ENCODE results near the gene BBS1.
"Not testable (repeated sequence)": the region's sequence is repeated elsewhere in the genome, so short reads cannot be mapped to it uniquely, and the experiment has no call there.

The BBS1 gene

DNA sequence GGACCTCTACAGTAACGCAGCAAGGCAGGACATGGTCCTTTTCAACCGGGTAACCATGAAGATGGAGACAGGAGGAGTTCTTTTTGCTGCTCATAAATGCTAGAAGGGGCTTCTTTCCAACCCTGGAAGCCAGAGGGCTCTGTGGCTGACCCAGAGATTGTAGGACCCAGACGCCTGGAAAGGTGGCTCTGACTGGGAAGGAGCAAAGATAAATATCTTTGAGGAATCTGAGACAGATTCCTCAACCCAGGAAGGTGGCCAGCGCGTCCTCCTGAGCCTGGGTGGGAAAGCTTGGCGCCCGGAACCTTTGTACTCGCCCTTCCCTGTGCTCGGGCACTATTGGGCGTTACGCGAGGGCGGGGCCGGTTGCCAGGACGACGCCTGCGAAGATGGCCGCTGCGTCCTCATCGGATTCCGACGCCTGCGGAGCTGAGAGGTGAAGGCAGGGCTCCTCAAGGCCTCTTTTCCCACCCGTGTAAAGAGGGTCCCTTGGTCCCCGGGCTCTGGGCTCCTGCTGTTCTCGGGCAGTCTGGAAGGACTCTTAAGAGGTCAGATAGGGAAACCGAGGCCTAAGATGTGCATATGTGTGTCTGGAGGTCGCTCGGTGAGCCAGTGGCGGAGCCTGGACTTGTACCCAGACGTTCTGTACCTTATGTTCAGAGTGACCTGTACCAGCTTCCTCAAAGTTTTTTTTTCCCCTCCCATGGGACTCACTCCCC is at the start of gene BBS1:
Gene BBS1, plus strand, starts transcription at position 365 of the 719 bp plus-strand sequence. Its CDS starts 25 bp downstream, at position 390.
- peak; percentile 35 to 61 for DNase-seq

DNA sequence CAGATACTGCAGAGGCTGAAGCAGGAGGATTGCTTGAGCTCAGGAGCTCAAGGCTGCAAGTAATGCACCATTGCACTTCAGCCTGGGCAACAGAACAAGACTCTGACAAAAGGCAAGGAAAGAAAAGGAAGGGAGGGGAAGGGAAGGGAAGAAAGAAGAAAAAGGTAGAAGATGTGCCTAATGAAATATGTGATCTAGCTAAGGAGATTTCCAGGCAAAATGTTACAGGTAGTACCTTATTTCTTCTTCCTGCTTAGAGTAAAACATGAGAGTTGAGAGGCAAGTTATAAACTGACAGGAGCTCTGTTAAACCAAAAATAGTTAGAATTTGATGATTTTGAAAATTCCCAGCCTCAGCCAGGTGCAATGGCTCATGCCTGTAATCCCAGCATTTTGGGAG is 48.4 kb upstream of the BBS1 start:
- no peak for DNase-seq

DNA sequence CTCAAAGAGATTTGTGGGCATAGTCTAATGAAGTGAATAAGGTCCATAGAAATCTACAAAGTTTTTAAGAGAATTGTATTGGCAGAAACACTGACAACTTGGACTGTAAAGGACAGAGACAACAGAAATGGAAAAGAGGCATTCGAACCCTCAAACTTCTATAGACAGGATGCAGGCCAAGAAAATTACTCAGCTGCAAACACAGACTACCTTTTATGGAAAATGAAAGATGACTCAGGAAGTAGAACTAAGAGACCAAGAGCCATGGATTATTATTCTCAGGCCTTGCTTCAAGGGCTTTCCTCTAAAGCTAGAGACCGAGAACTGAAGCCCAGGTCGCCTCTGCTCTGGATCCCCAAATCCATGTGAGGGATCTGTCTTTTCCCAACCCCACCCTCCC is 47.5 kb upstream of the BBS1 start:
- no peak for DNase-seq

DNA sequence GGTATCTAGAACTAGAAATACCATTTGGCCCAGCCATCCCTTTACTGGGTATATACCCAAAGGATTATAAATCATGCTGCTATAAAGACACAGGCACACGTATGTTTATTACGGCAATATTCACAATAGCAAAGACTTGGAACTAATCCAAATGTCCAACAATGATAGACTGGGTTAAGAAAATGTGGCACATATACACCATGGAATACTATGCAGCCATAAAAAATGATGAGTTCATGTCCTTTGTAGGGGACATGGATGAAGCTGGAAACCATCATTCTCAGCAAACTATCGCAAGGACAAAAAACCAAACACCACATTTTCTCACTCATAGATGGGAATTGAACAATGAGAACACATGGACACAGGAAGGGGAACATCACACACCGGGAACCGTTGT is 46.3 kb upstream of the BBS1 start:
- not testable (repeated sequence) for DNase-seq

DNA sequence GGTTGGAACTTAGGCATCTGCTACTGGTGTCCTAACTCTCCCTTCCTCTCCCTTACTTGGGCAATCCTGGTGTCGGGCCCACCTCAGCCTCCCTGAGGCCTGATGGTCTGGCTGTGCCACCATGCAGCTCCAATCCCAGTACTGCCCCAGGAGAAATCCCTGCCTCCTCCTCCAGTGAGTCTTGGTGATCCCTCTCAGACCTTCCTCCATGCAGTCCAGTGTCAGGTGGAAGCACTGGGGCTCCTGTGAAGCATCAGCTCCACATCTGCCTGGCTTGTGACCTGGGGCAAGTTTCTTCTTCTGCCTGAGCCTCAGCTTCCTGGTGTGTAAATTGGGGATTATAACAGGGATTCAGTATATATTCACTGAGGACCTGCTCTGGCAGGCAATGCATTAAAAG is 45.5 kb upstream of the BBS1 start:
- DNase-seq = no peak

DNA sequence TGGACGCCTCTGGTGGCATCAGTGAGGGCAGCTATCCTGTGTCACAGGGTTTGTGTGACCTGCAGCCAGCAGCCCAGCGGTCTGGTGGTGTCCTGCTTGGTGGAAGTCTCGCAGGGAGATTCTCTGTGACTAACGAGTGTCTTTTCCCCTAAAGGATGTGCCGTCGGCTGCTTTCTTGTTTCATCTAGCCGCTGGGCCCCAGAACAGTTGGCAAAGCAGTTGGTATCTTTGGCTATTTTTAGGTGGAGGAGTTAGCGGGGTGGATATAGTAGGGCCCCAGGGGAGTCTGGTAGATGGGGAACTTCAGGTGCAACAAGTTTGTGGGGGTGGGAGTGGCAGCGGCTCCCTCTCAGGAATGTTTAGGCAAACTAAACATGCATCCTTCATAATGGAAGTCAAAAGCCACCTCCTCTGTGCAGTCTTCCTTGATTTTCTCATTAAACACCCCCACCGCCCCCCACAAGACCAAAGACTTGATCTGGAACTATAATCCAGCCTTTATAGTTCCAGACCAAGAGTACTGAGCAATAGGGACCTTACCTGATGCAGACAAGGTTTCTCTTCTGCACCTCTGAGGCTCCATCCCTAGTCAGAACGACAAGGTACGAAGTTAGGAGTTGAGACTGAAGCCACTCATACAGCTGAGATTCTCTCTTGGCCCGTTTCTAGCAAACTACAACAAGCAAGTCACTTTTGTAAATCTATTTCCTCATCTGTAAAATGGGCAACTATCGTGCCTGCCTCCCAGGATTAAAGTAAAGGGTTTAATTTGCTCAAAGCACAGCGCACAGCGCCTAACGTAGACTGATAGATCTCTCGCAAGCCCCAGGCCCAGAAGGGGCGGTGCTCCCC is 44.8 kb upstream of the BBS1 start:
- no peak for DNase-seq

DNA sequence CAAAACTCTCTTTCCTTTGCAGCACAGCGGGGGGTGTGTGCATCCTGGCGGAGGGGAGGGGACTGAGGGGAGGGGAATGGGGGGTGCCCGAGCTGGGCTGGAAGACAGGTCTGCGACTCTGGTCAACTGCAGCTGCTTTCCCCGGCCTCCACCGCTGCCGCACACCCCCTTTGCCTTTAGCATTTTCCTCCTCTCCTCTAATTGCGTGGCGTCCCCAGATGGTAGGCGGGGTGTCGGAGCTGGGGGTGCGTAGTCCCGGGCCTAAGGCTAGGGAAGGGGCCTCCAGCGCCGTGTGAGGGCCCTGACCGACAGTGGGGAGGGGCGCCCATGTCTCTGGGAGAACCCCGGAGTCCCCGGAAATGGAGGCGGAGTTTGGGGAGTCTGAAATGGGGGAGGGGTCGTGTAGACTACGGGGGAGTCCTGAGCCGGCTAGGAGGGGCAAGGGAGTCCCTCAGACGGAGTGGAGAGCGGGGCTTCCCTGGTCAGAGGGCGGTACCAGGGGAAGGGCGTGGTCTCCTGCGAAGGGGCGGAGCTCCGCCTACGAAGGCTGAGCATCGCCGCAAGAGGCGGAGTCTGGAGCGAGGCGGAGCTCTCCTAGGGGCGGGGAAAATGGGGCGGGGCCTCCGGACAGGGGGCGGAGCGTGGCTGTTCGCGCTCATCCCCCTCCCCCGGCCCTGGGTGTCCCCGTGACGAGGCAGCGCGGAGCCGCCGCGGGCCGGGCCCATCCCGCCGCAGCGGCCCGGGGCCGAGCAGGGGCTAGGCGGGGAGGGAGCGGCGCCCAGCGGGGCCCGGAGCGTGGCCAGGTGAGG is 44.0 kb upstream of the BBS1 start, which contains the start of gene PELI3:
Gene PELI3, plus strand, starts transcription at position 681 of the 809 bp plus-strand sequence. CDS start 1,224 bp downstream, outside the sequence.
- peak; percentile 67 to 87 for DNase-seq

DNA sequence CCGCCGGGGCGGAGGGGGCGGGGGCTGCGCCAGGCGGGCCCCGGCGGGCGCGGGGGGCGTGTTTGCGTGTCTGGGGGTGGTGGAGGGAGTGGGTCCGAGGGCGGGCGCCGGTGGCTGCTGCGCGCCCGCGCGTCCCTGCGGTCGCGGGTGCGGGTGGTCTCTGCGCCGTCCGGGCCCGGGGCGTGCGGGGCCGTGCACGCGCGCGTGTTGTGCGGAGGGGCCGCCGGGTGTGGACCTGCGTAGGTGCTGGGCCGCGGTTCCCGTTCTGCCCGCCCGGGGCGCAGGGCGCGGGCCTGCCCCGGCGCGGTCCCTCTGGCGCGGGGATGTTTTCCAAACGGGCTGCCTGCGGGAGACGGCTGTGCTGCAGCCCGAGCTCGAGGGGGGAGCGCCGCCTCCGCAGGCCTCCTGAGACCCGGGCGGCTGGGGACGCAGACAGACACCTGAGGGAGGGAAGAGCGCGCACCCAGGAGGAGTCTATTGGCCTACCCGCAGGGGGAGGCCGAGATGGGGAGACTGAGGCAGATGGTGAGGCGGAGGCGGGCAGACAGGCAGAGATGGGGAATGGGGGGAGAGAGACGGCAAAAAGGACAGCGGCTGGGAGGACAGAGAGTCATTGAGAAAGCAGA is 43.3 kb upstream of the BBS1 start:
- no peak for DNase-seq

DNA sequence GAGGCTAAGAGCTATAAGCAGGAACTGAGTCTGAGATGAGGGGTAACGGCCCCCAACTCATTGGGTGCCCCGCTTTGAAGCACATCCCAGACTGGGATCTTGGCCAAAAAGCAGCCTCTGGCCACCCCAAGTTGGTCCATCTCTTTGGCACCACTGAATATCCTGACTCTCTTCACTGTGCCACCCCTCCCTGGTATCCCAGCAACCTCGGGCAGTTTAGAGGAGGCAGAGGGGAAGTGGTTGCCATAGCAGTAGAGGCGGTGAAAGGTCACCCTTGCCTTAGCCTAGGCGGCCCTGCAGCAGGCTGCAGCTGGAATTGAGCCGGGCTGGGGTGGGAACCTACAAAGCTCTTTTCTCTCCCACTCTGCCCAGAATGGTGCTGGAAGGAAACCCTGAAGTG is 42.7 kb upstream of the BBS1 start:
- DNase-seq = no peak

DNA sequence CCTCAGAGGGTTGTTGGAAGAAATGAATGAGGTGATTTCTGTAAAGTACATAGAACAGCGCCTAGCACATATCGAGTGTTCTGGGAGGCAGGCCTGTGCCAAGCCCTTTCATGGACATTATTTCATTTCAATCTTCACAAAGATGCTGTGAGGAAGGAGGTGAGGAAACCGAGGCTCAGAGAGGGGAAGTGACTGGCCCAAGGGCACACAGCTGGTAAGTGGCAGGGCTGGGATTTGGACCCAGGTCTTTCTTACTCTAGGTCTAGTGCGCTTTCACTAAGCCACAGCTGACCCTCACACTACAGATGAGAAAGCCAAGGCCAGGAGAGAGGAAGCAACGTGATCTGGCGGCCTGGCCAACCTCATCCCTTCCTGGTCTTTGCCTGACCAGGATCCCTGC is 41.7 kb upstream of the BBS1 start:
- DNase-seq = no peak

DNA sequence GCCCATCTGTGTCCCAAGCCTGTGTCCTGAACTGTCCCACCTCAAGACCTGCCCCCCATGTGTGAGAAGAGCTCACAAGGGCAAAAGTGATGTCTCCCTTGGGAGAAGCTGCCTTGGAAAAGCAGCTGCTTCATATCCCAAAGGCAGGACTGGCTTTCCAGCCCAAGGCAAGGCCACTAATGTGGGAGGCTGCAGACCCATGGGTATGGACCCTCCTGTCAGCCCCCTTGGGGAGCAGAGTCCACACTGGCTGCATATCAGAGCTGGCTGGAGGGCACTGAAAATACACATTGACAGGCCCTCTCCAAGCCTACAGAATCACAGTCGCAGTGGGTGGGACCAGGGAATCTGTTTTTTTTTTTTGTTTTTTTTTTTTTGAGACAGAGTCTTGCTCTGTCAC is 41.0 kb upstream of the BBS1 start:
- DNase-seq = peak in 1 of 2 experiments; percentile 21

DNA sequence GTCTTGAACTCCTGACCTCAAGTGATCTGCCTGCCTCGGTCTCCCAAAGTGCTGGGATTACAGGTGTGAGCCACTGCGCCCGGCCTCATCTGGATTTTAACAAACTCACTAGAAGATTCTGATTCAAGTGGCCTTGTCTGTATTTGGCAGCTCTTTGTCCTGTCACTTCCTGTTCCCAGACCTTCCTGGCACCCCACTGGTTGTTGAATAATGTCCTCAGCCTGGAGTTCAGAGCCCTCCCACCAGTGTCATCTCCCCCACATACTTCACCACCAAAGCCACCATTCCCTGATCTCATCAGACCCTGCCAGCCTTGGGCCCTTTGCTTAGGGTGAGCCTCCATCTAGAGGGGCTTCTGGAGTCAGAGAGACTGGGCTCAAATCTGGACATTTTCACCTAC is 40.4 kb upstream of the BBS1 start:
- DNase-seq = no peak

DNA sequence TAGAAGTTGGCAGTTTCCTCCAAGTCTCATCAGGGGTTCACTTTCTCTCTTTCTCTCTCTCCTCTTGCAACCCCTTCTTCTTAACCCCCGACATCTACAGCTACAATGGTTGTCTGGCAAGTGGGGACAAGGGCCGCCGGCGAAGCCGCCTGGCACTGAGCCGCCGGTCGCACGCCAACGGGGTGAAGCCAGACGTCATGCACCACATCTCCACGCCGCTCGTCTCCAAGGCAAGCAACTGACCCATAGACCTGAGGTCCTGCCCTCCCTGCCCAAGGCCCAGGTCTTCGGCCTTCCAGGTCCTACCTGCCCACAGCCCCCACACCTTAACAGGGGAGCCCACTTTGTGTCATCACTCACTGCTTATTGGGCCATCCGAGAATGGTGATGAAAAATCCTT is 39.3 kb upstream of the BBS1 start:
- no peak for DNase-seq

DNA sequence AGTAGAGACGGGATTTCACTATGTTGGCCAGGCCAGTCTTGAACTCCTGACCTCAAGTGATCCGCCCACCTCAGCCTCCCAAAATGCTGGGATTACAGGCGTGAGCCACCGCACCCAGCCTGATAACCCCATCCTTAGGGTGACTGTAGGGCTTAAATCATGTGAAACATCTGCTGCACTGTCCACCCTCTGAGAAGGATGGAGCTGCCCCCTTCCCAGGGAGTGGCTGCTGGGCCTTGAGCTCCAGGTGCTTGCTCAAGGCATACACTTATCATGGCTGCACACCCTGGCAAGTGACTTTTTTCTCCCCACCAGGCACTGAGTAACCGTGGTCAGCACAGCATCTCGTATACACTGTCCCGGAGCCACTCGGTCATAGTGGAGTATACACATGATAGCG is 38.4 kb upstream of the BBS1 start:
- DNase-seq = no peak

DNA sequence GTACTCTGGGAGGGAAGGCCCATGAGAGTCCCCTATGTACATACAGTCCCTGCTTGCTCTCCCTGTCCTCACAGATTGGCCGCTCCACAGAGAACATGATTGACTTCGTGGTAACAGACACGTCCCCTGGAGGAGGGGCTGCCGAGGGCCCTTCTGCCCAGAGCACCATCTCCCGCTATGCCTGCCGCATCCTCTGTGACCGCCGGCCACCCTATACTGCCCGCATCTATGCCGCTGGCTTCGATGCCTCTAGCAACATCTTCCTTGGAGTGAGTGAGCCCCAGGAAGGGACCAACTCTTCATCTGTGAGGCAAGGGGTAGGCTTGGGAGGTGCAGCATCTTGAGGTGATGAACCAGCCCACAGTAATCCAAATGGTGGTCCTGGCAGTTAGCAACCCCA is 37.3 kb upstream of the BBS1 start:
- no peak for DNase-seq

DNA sequence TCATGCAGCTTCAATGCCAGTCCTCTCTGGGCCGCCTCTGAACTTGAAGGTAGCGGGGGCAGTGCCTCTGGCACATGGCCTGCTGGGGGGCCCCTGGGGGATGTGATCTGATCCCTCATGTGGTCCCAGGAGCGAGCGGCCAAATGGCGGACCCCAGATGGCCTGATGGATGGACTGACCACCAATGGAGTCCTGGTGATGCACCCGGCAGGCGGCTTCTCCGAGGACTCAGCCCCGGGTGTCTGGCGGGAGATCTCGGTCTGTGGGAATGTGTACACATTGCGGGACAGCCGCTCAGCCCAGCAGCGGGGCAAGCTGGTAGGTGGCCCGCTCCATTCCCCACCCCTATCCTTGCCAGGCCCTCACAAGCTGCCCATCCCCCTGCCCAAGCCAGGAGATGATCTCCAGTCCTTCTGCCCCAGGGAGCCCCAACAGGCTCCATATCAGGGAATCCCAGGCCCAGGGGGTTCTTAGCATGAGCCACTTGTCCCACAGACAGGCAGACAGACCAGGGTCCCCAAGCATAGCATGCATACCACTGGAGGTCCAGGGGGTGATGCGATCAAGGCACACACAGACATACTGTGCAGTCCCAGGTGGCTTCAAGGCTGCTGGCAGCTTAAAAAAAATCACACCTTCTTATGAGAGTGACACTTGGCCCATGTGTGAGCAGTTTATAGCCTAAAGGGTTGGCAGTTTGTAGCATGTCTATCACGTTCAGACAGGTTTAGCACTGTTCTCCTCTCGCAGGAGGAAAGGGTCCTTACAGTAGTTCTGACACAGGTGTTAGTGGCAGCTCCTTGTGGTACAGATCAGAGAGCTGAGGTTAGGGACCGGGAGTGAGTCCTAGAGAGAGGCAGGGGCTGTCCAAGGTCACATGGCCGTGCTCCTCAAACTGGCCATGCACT is 36.6 kb upstream of the BBS1 start:
- no peak for DNase-seq

DNA sequence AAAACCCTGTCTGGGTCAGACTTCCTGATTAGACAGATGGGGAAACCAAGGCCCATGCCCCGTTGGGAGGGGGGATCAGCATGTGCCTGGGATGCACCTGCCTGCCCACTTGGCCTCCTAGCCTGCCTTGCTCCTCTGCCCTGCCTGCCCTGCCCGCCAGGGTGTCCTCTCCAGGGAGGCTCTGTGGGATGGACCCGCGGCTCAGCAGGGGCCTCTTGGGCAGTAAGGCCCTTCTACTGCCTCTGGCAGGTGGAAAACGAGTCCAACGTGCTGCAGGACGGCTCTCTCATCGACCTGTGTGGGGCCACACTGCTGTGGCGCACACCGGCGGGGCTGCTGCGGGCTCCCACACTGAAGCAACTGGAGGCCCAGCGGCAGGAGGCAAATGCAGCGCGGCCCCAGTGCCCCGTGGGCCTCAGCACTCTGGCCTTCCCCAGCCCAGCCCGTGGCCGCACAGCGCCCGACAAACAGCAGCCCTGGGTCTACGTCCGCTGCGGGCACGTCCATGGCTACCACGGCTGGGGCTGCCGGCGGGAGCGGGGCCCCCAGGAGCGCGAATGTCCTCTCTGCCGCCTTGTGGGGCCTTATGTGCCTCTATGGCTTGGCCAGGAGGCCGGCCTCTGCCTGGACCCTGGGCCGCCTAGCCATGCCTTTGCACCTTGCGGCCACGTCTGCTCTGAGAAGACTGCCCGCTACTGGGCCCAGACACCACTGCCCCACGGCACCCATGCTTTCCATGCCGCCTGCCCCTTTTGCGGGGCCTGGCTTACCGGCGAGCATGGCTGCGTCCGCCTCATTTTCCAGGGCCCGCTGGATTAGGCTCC is 34.9 kb upstream of the BBS1 start:
- no peak for DNase-seq

DNA sequence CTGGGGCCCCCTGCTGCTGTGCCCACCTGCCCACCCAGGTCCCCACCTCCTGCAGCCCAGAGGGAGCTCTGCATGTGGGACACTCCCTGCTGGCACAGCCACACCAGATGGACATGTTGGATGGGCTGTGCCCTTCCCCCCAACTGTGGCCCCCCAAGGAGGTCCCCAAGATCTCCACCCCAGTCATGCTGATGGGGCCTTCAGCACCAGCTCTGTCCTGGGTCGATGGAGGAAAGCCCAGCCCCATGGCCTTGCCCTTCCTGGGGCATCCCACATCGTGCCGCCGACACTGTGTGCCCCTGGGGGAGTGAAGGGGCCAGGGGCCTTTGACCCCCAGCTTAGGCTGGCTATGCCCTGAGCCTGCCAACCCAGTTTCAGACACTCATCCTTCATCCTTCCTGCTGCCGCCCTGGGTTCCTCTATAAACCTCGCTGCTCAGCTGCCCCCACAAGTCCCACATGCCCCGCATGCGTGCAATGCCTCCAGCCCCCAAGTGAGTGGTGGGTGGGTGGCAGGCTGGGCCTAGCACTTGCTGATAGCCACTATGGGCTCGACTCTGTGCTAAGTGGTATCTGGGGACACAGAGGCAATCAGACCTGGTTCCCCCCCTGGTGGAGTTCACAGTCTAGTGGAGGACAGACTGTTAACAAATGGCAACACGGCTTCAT is 34.1 kb upstream of the BBS1 start:
- DNase-seq = no peak

DNA sequence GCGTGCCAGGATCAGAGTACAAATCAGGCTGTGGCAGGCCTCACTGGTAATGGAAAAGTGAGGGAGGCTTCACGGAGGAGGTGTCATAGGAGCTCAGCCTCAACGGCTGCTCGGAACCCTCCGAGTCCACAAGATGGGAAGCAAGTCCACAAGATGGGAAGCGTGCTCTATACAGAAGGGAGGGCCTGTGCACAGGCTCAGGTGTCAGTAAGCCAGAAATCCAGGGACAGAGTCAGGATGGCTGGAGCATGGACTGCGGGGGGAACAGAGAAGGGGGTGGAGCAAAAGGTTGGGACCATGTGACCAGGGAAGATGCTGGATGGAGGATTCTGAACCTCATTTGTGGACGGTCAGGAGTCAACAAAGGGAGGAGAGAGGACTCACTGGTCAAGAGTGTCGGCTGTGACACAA is 33.6 kb upstream of the BBS1 start:
- DNase-seq = no peak

Data from NCI-H524 (cell line).